GM10847 (cell line): ENCODE data around the gene PTH1R.

Source experiments
- POLR2A ChIP-seq: IDR thresholded peaks from 2 replicates; pipeline ENCODE4 v1.6.1; 2011; ENCODE audit not compliant: insufficient read length; ENCODE audit errors: extremely low read depth

PTH1R gene

GRCh38 chr3:46930166-46930944 is 52.8 kb downstream of the PTH1R start:
- no peak for TF ChIP-seq POLR2A

DNA sequence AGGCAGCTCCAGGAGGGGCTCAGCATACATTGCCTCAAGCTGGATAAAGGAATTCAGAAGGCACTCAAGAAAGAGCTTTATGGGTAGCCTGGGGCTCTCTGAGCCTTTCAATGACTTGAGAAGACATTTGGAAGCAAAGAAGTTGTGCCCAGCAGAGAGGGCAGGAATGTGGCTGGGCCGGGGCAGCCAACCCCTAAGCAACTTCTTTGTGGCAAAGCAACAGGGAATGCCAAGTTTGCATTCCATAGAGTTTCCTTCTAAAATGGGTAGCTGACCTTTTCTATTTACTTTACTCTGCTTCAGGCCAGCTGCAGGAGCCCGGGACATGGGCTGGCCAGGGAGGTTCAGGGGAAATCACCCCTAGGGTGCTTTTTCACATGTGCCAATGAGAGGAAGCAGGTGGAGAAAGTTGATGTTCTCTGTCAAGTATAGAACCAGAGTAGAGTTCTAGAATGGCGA is 53.5 kb downstream of the PTH1R start:
- TF ChIP-seq POLR2A: no peak

DNA sequence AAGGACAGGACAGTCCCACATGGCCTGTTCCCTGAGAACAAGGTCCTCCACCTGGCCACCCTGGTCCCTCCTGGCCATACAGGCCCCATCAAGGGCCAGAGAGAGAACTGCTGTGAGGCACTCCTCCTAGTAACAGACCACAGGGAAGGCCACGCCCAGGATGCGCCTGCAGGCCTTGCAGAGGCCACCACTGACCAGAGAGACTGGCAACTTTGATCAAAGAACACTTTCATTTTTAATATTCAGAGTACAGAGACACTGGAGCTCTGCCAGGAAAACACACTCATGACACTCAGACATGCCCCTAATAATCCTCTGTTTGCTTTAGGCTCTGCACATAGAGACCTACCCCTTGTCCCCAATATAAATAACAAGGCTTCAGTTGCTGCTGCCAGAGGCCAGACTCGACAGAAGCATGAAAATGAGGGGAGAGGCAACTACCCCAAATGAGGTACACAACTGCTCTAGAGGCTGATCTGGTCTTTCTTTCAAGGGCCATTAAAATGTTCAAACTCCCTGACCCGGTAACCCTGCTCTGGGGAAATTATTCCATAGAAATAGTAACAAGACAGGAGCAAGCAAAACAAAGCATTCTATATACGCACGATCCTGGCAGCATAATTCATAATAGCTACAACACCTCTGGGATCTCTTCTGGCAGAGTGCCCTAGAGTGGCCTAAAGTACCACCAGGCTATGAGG is 54.3 kb downstream of the PTH1R start:
- TF ChIP-seq POLR2A: no peak

GRCh38 chr3:46932455-46933225 is 55.1 kb downstream of the PTH1R start:
- TF ChIP-seq POLR2A: no peak

- no peak for TF ChIP-seq POLR2A
Measured at GRCh38 chr3:46933261-46933660, 55.7 kb downstream of the PTH1R start.

- no peak for TF ChIP-seq POLR2A
Measured at GRCh38 chr3:46934072-46934471, 56.6 kb downstream of the PTH1R start.

GRCh38 chr3:46934498-46935167 is 57.1 kb downstream of the PTH1R start:
- no peak for TF ChIP-seq POLR2A

DNA sequence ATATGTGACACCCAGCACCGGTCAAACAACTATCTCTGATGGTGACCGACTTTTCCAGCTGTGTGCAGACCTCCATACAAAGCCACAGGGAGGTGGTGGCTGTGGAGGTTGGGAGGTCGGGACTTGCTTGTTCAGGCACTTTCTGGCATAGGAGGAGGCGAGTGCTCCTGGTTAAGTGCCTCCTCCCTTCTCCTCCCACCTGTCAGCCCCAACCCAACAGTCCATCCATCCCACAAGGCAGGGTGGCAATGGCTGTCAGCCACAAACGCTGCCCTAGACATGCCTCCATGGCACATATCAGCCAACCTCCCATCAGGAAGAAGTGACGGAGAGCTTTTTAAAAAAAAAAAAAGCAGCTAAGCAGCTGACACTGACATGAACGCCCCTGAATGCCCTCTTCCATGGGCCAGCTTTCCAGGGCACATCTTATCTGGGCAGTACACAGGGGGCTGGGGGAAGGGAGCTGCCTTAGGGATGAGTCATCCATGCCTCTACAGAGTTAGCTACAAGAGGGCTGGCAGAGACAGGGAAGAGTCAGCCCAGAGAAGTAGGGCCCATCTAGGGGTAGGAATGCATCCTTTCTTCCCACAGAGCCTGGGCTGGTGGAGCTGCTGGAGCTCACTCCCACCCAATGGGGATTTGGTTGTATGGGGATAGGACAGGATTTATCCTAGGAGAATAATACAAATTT is 57.8 kb downstream of the PTH1R start:
- TF ChIP-seq POLR2A: no peak

- no peak for TF ChIP-seq POLR2A
Measured at GRCh38 chr3:46935989-46936558, 58.6 kb downstream of the PTH1R start.

DNA sequence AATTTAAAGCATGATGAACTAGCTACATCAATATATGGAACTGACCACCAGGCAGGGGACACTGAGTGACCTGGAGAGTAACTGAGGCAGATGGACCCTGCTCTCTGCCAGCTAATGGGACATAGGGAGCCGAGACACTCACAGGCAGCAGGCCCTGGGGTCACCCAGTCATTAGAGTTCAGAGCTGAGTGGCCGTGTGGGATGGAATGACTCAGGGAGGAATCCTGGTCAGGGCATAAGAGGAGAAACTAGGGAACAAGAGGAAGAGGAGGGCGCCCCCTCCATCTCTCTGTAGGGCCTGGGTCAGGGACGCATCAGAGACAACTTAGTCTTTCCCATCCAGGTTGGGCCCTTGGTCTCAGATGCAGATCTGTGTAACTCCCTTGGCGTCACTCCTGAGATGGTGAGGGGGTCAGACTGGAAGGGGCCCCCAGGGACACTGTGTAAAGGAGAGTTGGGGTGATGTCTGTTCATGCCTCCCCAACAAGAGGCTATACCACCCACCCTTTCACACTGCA is 59.3 kb downstream of the PTH1R start:
- no peak for TF ChIP-seq POLR2A

GRCh38 chr3:46938118-46938517 is 60.6 kb downstream of the PTH1R start:
- TF ChIP-seq POLR2A: no peak

DNA sequence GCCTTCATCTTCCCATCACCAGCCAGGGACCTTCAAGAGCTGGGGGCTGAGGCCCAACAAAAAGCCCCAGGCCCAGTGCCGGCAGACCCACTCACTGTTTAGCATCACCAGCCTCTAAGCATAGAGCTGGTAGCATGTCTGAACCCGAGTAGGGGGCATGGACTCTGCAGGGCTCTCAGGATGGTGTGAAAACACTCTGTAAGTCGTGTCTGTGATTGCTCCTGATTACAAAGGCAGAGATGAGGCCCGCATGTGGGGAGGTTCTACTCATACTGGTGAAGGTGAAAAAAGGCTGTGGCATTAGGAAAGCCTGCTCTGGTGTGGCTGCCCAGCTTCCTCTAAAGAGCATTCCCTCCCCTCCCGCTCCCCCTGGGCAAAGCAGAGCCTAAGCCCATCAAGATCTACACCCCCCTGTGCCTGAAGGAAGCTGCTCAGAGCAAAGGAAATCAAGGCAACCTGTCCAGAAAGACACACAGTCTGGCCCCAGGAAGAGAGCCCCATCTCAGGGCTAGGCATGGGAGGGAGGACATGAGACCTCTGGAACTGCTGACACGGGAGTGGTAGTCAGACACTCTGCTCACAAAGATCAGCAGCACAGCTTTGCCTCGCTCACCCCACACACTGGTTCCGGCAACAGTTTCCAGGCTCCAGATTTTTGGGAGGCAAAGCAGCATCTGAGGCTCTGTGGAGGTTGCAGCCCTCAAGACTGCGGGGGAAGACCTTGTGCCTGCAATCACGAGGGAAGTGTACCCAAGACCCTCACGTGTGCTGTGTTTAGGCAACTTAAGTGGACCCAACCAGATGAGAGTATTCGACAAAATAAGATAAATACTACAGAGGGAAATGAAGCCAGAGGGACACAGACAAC is 62.3 kb downstream of the PTH1R start:
- TF ChIP-seq POLR2A: no peak

GRCh38 chr3:46942076-46942475 is 64.6 kb downstream of the PTH1R start:
- no peak for TF ChIP-seq POLR2A
